Stomach (tissue), 4 donors: ENCODE measurements around the gene ADAMTSL3.

ENCODE experiments used
- CTCF ChIP-seq, 7 experiments: fragments of 450-650 bp in 4 of 7; fragments of 200-600 bp in 3 of 7; sonication (generic) in 3 of 7; IDR thresholded peaks; one replicate each; pipeline ENCODE4 v1.5.1; 2016 to 2019; ENCODE audit warnings: antibody characterized with exemption in 7 of 7, control low read depth in 2 of 7, mild to moderate bottlenecking in 1 of 7
- EP300 ChIP-seq: sonication (generic); formaldehyde crosslinking; IDR thresholded peaks from one replicate; pipeline ENCODE4 v1.6.1; 2017; ENCODE audit warnings: antibody characterized with exemption
- POLR2A ChIP-seq, 4 donors: fragments of 450-650 bp; IDR thresholded peaks; one replicate each; pipeline ENCODE4 v1.6.1; 2016; ENCODE audit warnings: antibody characterized with exemption in 4 of 4, control low read depth in 2 of 4, mild to moderate bottlenecking in 1 of 4, moderate library complexity in 1 of 4
- POLR2AphosphoS5 ChIP-seq, 3 donors: sonication (generic); formaldehyde crosslinking; IDR thresholded peaks; one replicate each; pipeline ENCODE4 v1.6.1; 2016; ENCODE audit warnings: antibody characterized with exemption in 3 of 3

- no peak for TF ChIP-seq POLR2A (IDR thresholded peaks at IDR 0.05)
- TF ChIP-seq CTCF (IDR thresholded peaks at IDR 0.05) = no peak
- TF ChIP-seq POLR2AphosphoS5 (IDR thresholded peaks at IDR 0.05) = no peak
- TF ChIP-seq EP300 = no peak
Observed at GRCh38 chr15:83659417-83659812, 5.5 kb downstream of the ADAMTSL3 start.
